ENCODE data around the gene CRIP1.

The CRIP1 gene

GRCh38 chr14:105529569-105530284, 43.0 kb downstream of the CRIP1 start:
- H3K27ac ChIP-seq (ENCODE audit: low read depth in 2 of 2, low read length in 2 of 2): no peak overlapping the region
- peaks cover 3 to 31% of the 10 kb centered on the region in 2 donors for H3K27me3 ChIP-seq (ENCODE audit: control insufficient read depth in 2 of 2, insufficient read depth in 2 of 2, low read length in 2 of 2)
- no peak overlapping the region for H3K4me3 ChIP-seq (ENCODE audit: low read length in 2 of 2)
- H3K4me1 ChIP-seq (ENCODE audit: control insufficient read depth in 2 of 2, insufficient read depth in 2 of 2, low read length in 2 of 2): peaks cover 13 to 21% of the 10 kb centered on the region in 2 donors
- no peaks in the 10 kb centered on the region for H3K9me3 ChIP-seq (ENCODE audit: control insufficient read depth in 2 of 2, low read length in 2 of 2)
- H3K36me3 ChIP-seq (ENCODE audit: control insufficient read depth in 2 of 2, insufficient read depth in 2 of 2, low read length in 2 of 2): no peaks in the 10 kb centered on the region
- H3K9ac ChIP-seq (ENCODE audit: low read depth in 1 of 2, low read length in 2 of 2): no peak overlapping the region

DNA sequence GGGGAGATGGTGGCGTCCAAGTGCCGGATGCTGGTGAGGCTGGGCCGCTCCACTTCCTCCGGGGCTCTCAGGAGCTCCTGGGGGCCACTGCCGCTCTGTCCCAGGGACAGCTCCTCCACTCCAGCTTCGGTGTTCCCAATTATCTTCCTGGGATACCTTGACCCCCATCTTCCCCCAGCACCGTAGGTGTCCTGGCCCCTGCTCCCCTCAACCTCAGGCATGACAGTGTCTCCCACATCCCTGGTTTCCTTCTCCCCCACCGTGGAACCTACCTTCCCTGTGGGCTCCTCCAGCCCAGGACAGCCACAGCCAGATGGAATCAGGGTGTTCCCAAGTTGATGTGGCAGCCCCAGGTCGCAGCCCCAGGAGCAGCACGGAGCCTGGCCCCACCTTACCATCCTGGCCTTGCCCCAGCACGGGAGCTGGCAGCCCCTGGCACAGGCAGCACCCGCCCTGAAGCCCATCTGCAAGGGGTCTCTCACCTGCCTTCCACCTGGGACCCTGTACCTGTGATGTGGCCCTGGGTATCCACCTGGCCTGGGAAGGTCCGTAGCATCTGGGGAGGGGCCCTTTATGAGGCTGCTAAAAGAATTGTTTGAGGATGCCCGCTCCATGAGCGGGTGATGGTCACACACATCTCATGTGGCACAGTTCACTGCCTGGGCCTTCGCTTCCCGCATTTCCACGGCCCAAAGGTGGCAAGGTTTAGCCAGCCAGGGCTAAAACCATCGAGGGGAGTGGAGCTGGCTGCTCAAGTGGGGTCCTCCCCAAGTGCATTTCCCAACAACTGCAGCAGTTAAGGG, 43.8 kb downstream of the CRIP1 start:
- no peaks in the 10 kb centered on the region for H3K36me3 ChIP-seq (ENCODE audit: control insufficient read depth in 2 of 2, insufficient read depth in 2 of 2, low read length in 2 of 2)
- no peak overlapping the region for H3K9ac ChIP-seq (ENCODE audit: low read depth in 1 of 2, low read length in 2 of 2)
- H3K27ac ChIP-seq (ENCODE audit: low read depth in 2 of 2, low read length in 2 of 2): no peak overlapping the region
- H3K9me3 ChIP-seq (ENCODE audit: control insufficient read depth in 2 of 2, low read length in 2 of 2): no peaks in the 10 kb centered on the region
- no peak overlapping the region for H3K4me3 ChIP-seq (ENCODE audit: low read length in 2 of 2)
- H3K27me3 ChIP-seq (ENCODE audit: control insufficient read depth in 2 of 2, insufficient read depth in 2 of 2, low read length in 2 of 2): peaks cover 3 to 28% of the 10 kb centered on the region in 2 donors
- peaks cover 13 to 21% of the 10 kb centered on the region in 2 donors for H3K4me1 ChIP-seq (ENCODE audit: control insufficient read depth in 2 of 2, insufficient read depth in 2 of 2, low read length in 2 of 2)

GRCh38 chr14:105531088-105531893, 44.6 kb downstream of the CRIP1 start:
- Histone ChIP-seq H3K27ac (ENCODE audit: low read depth in 2 of 2, low read length in 2 of 2) (no peak overlapping the region), H3K4me3 (ENCODE audit: low read length in 2 of 2) (no peak overlapping the region), H3K4me1 (ENCODE audit: control insufficient read depth in 2 of 2, insufficient read depth in 2 of 2, low read length in 2 of 2) (peaks cover 13 to 18% of the 10 kb centered on the region in 2 donors), H3K27me3 (ENCODE audit: control insufficient read depth in 2 of 2, insufficient read depth in 2 of 2, low read length in 2 of 2) (peaks cover 3 to 25% of the 10 kb centered on the region in 2 donors), H3K9ac (ENCODE audit: low read depth in 1 of 2, low read length in 2 of 2) (no peak overlapping the region), H3K9me3 (ENCODE audit: control insufficient read depth in 2 of 2, low read length in 2 of 2) (no peaks in the 10 kb centered on the region), H3K36me3 (ENCODE audit: control insufficient read depth in 2 of 2, insufficient read depth in 2 of 2, low read length in 2 of 2) (no peaks in the 10 kb centered on the region)

DNA sequence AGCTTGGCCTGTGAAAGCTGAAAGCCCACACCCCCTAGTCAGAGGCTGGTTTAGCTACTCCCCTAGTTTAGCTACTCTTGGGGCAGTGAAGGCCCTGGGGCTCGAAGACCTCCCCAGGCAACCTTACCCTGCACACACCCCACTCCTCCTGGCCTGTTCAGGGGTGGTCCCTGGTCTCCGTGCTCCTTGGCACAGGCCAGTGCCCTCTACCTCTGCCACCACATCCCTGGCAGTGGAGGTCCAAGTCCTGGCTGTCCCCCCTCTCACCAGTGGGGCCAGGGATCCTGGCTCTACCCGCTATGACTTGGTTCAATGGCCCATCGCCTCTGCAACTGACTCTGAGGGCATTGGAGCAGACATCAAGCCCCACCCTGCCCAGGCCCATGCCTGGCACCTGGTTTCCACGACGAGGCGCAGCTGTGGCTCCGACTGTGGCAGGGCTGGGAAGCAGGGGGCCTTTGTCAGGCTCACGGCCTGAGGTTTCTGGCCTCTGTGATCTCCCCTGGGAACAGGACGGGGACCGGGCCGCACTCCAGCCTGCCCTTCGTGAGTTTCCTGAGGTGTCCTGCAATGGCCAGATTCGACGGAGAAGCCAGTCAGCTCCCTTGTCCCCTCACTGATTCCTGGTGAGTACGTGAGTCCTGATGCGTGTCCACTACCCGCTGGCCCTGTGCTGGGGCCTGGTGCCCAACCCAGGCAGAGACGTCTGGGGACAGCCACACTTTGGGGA, 45.4 kb downstream of the CRIP1 start:
- H3K27me3 ChIP-seq (ENCODE audit: control insufficient read depth in 2 of 2, insufficient read depth in 2 of 2, low read length in 2 of 2): peaks cover 10 to 29% of the 10 kb centered on the region in 2 donors
- H3K4me1 ChIP-seq (ENCODE audit: control insufficient read depth in 2 of 2, insufficient read depth in 2 of 2, low read length in 2 of 2): peaks cover 13 to 17% of the 10 kb centered on the region in 2 donors
- no peak overlapping the region for H3K27ac ChIP-seq (ENCODE audit: low read depth in 2 of 2, low read length in 2 of 2)
- H3K9me3 ChIP-seq (ENCODE audit: control insufficient read depth in 2 of 2, low read length in 2 of 2): no peaks in the 10 kb centered on the region
- H3K4me3 ChIP-seq (ENCODE audit: low read length in 2 of 2): no peak overlapping the region
- H3K36me3 ChIP-seq (ENCODE audit: control insufficient read depth in 2 of 2, insufficient read depth in 2 of 2, low read length in 2 of 2): no peaks in the 10 kb centered on the region
- H3K9ac ChIP-seq (ENCODE audit: low read depth in 1 of 2, low read length in 2 of 2): no peak overlapping the region

DNA sequence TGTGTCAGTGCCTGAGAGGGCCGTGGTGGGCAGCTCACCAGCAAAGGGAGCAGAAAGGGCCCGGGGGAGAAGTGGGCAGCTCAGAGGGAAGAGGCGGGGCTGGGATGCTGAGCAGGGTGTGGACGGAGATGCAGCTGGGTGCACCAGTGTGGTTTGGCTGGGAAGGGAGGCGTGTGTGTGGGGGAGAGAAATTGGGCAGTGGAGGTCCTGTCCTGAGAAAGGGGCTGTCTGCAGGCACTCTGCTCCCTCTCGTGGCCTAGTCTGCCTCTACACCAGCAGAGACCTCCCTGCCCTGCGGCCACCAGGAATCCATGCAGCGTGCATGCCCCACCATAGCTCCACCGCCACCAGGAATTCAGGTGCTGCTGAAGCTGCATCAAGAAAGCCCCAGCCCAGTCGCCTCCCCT, 46.1 kb downstream of the CRIP1 start:
- peaks cover 10 to 15% of the 10 kb centered on the region in 2 donors for H3K4me1 ChIP-seq (ENCODE audit: control insufficient read depth in 2 of 2, insufficient read depth in 2 of 2, low read length in 2 of 2)
- H3K4me3 ChIP-seq (ENCODE audit: low read length in 2 of 2): no peak overlapping the region
- H3K9ac ChIP-seq (ENCODE audit: low read depth in 1 of 2, low read length in 2 of 2): no peak overlapping the region
- H3K27me3 ChIP-seq (ENCODE audit: control insufficient read depth in 2 of 2, insufficient read depth in 2 of 2, low read length in 2 of 2): peaks cover 14 to 30% of the 10 kb centered on the region in 2 donors
- no peaks in the 10 kb centered on the region for H3K9me3 ChIP-seq (ENCODE audit: control insufficient read depth in 2 of 2, low read length in 2 of 2)
- no peaks in the 10 kb centered on the region for H3K36me3 ChIP-seq (ENCODE audit: control insufficient read depth in 2 of 2, insufficient read depth in 2 of 2, low read length in 2 of 2)
- H3K27ac ChIP-seq (ENCODE audit: low read depth in 2 of 2, low read length in 2 of 2): no peak overlapping the region

DNA sequence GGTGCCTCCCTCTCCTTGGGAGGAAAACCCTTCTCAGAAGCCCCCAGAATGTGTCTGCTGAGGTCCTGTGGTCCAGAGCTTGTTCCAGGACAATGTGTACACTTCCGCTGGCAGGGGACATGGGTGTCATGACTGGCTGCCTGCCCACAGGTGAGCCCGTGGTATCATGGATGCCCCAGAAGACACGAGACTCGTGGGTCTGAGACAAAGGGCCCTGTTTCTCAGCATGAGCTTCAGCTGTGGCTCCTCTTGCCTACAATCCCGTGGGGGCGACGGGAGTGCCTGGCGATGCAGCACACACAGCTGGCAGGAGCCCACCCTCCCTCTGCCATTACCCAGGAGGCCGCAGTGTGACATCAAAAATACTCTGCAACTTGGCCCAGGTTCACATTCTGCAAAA, 46.7 kb downstream of the CRIP1 start:
- no peak overlapping the region for H3K4me3 ChIP-seq (ENCODE audit: low read length in 2 of 2)

GRCh38 chr14:105533811-105534498, 47.3 kb downstream of the CRIP1 start:
- peaks cover 2 to 7% of the 10 kb centered on the region in 2 donors for H3K4me1 ChIP-seq (ENCODE audit: control insufficient read depth in 2 of 2, insufficient read depth in 2 of 2, low read length in 2 of 2)
- H3K27ac ChIP-seq (ENCODE audit: low read depth in 2 of 2, low read length in 2 of 2): no peak overlapping the region
- H3K27me3 ChIP-seq (ENCODE audit: control insufficient read depth in 2 of 2, insufficient read depth in 2 of 2, low read length in 2 of 2): peaks cover 13 to 32% of the 10 kb centered on the region in 2 donors

More for the DNA sequence above, 46.7 kb downstream of the CRIP1 start:
- Histone ChIP-seq H3K27me3 (ENCODE audit: control insufficient read depth in 2 of 2, insufficient read depth in 2 of 2, low read length in 2 of 2) (peaks cover 13 to 33% of the 10 kb centered on the region in 2 donors), H3K9ac (ENCODE audit: low read depth in 1 of 2, low read length in 2 of 2) (no peak overlapping the region), H3K36me3 (ENCODE audit: control insufficient read depth in 2 of 2, insufficient read depth in 2 of 2, low read length in 2 of 2) (no peaks in the 10 kb centered on the region), H3K27ac (ENCODE audit: low read depth in 2 of 2, low read length in 2 of 2) (no peak overlapping the region), H3K4me1 (ENCODE audit: control insufficient read depth in 2 of 2, insufficient read depth in 2 of 2, low read length in 2 of 2) (peaks cover 6 to 12% of the 10 kb centered on the region in 2 donors), H3K9me3 (ENCODE audit: control insufficient read depth in 2 of 2, low read length in 2 of 2) (no peaks in the 10 kb centered on the region)

GRCh38 chr14:105534586-105534985, 47.9 kb downstream of the CRIP1 start:
- H3K4me1 ChIP-seq (ENCODE audit: control insufficient read depth in 2 of 2, insufficient read depth in 2 of 2, low read length in 2 of 2): peaks cover 0 to 4% of the 10 kb centered on the region in 2 donors
- H3K9ac ChIP-seq (ENCODE audit: low read depth in 1 of 2, low read length in 2 of 2): no peak overlapping the region
- H3K27ac ChIP-seq (ENCODE audit: low read depth in 2 of 2, low read length in 2 of 2): no peak overlapping the region
- H3K36me3 ChIP-seq (ENCODE audit: control insufficient read depth in 2 of 2, insufficient read depth in 2 of 2, low read length in 2 of 2): no peaks in the 10 kb centered on the region
- no peak overlapping the region for H3K4me3 ChIP-seq (ENCODE audit: low read length in 2 of 2)
- peaks cover 13 to 28% of the 10 kb centered on the region in 2 donors for H3K27me3 ChIP-seq (ENCODE audit: control insufficient read depth in 2 of 2, insufficient read depth in 2 of 2, low read length in 2 of 2)
- H3K9me3 ChIP-seq (ENCODE audit: control insufficient read depth in 2 of 2, low read length in 2 of 2): no peaks in the 10 kb centered on the region

More at GRCh38 chr14:105533811-105534498, 47.3 kb downstream of the CRIP1 start:
- no peaks in the 10 kb centered on the region for H3K36me3 ChIP-seq (ENCODE audit: control insufficient read depth in 2 of 2, insufficient read depth in 2 of 2, low read length in 2 of 2)
- H3K9ac ChIP-seq (ENCODE audit: low read depth in 1 of 2, low read length in 2 of 2): no peak overlapping the region
- H3K9me3 ChIP-seq (ENCODE audit: control insufficient read depth in 2 of 2, low read length in 2 of 2): no peaks in the 10 kb centered on the region
- no peak overlapping the region for H3K4me3 ChIP-seq (ENCODE audit: low read length in 2 of 2)

DNA sequence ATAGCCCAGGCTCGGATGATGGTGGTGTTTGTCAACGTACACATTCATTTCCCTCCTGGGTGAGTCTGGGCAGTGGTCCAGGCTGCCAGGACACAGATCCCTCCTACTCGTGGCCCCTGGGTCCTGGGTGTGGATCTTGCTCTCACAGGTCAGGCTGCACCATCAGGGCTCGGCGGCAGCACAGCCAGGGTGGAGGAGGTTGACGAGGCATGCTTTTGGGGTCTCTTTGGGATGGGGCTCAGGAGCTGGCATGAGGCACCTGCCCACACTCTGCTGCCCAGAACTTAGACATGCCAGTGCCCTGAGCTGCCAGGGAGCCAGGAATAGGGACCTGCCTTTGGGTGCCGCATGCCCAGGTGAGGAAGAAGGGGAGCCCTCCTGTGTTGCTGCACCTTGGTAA, 49.4 kb downstream of the CRIP1 start:
- Histone ChIP-seq H3K4me3 (ENCODE audit: low read length in 2 of 2) (no peak overlapping the region), H3K4me1 (ENCODE audit: control insufficient read depth in 2 of 2, insufficient read depth in 2 of 2, low read length in 2 of 2) (peaks cover 0 to 2% of the 10 kb centered on the region in 2 donors), H3K27me3 (ENCODE audit: control insufficient read depth in 2 of 2, insufficient read depth in 2 of 2, low read length in 2 of 2) (peaks cover 13 to 22% of the 10 kb centered on the region in 2 donors)

More for the DNA sequence above, 49.4 kb downstream of the CRIP1 start:
- Histone ChIP-seq H3K36me3 (ENCODE audit: control insufficient read depth in 2 of 2, insufficient read depth in 2 of 2, low read length in 2 of 2) (no peaks in the 10 kb centered on the region), H3K9ac (ENCODE audit: low read depth in 1 of 2, low read length in 2 of 2) (no peak overlapping the region), H3K9me3 (ENCODE audit: control insufficient read depth in 2 of 2, low read length in 2 of 2) (no peaks in the 10 kb centered on the region), H3K27ac (ENCODE audit: low read depth in 2 of 2, low read length in 2 of 2) (no peak overlapping the region)

Measured in mucosa of rectum (tissue), 2 donors.